MM.1S (cell line): ENCODE data around the gene MAS1.

ENCODE experiments used
- DNase-seq: peaks from one replicate; pipeline ENCODE4 v3.0.0-alpha.2; 2015
- H2AFZ ChIP-seq: fragments of 300-600 bp; sonication (generic); 2 replicates; pipeline ENCODE4 v1.6.0; 2016; ENCODE audit warnings: antibody characterized with exemption, low read length
- H3F3A ChIP-seq: fragments of 300-600 bp; sonication (generic); 2 replicates; pipeline ENCODE4 v1.6.1; 2016; ENCODE audit warnings: mild to moderate bottlenecking, antibody characterized with exemption, low read length, moderate library complexity, mixed read lengths; ENCODE audit not compliant: insufficient read depth
- H3K27ac ChIP-seq: fragments of 300-600 bp; sonication (generic); 2 replicates; pipeline ENCODE4 v1.5.1; 2016; ENCODE audit warnings: mild to moderate bottlenecking, low read length
- H3K27me3 ChIP-seq: fragments of 300-600 bp; sonication (generic); replicated peaks from 2 replicates; pipeline ENCODE4 v1.6.0; 2016; ENCODE audit warnings: low read length; ENCODE audit not compliant: insufficient read depth
- H3K36me3 ChIP-seq: fragments of 300-600 bp; sonication (generic); replicated peaks from 2 replicates; pipeline ENCODE4 v1.6.1; 2016; ENCODE audit warnings: mild to moderate bottlenecking, low read length, mixed read lengths; ENCODE audit not compliant: insufficient read depth
- H3K4me1 ChIP-seq: fragments of 300-600 bp; sonication (generic); 2 replicates; pipeline ENCODE4 v1.6.1; 2016; ENCODE audit warnings: low read length, mixed read lengths
- H3K4me2 ChIP-seq: fragments of 300-600 bp; sonication (generic); 2 replicates; pipeline ENCODE4 v1.6.0; 2016; ENCODE audit warnings: low read depth, low read length
- H3K4me3 ChIP-seq: fragments of 300-600 bp; sonication (generic); 2 replicates; pipeline ENCODE4 v1.5.1; 2016; ENCODE audit warnings: low read length, mixed read lengths
- H3K79me2 ChIP-seq: fragments of 300-600 bp; sonication (generic); 2 replicates; pipeline ENCODE4 v1.6.1; 2016; ENCODE audit warnings: mixed run types, low read length, mixed read lengths
- H3K9ac ChIP-seq: fragments of 300-600 bp; sonication (generic); 2 replicates; pipeline ENCODE4 v1.6.1; 2016; ENCODE audit warnings: low read length, mixed read lengths
- H3K9me2 ChIP-seq: fragments of 300-600 bp; sonication (generic); replicated peaks from 2 replicates; pipeline ENCODE4 v1.6.1; 2016; ENCODE audit warnings: mild to moderate bottlenecking, low read length, mixed read lengths; ENCODE audit not compliant: insufficient read depth
- H3K9me3 ChIP-seq: fragments of 300-600 bp; sonication (generic); replicated peaks from 2 replicates; pipeline ENCODE4 v1.6.1; 2016; ENCODE audit warnings: mild to moderate bottlenecking, low read length, mixed read lengths; ENCODE audit not compliant: insufficient read depth
- H4K20me1 ChIP-seq: fragments of 300-600 bp; sonication (generic); 2 replicates; pipeline ENCODE4 v1.6.1; 2016; ENCODE audit warnings: mild to moderate bottlenecking, low read length, moderate library complexity, mixed read lengths; ENCODE audit not compliant: insufficient read depth
- CTCF ChIP-seq: fragments of 300-600 bp; sonication (generic); IDR thresholded peaks from 2 replicates; pipeline ENCODE4 v1.5.1; 2016; ENCODE audit warnings: antibody characterized with exemption, low read length, mixed read lengths
- EZH2 ChIP-seq: fragments of 300-600 bp; sonication (generic); optimal IDR thresholded peaks from 2 replicates; pipeline ENCODE3; 2017; ENCODE audit warnings: low read depth, mild to moderate bottlenecking, antibody characterized with exemption, low read length, mixed read lengths
- EZH2phosphoT487 ChIP-seq: fragments of 300-600 bp; sonication (generic); IDR thresholded peaks from 2 replicates; pipeline ENCODE4 v1.6.1; 2018; ENCODE audit warnings: antibody characterized with exemption, low read length

The MAS1 gene

GRCh38 chr6:159871906-159872305 lies 18.9 kb upstream of the MAS1 start:
- H3K27ac ChIP-seq: no peak overlapping the region
- H3K4me3 ChIP-seq: no peak overlapping the region
- no peaks in the 10 kb centered on the region for H3F3A ChIP-seq
- H3K9me3 ChIP-seq: no peaks in the 10 kb centered on the region
- TF ChIP-seq CTCF (no peak), EZH2 (no peak)
- no peaks in the 10 kb centered on the region for H3K79me2 ChIP-seq
- no peaks in the 10 kb centered on the region for H3K27me3 ChIP-seq
- H3K9ac ChIP-seq: no peak overlapping the region
- H3K9me2 ChIP-seq: no peaks in the 10 kb centered on the region
- H2AFZ ChIP-seq: no peak overlapping the region
- no peaks in the 10 kb centered on the region for H3K36me3 ChIP-seq
- DNase-seq: no peak
- H4K20me1 ChIP-seq: no peaks in the 10 kb centered on the region
- H3K4me1 ChIP-seq: no peaks in the 10 kb centered on the region
- H3K4me2 ChIP-seq: no peak overlapping the region

GRCh38 chr6:159874435-159874834 lies 16.4 kb upstream of the MAS1 start:
- no peak overlapping the region for H2AFZ ChIP-seq
- no peak overlapping the region for H3K4me2 ChIP-seq
- no peaks in the 10 kb centered on the region for H3K79me2 ChIP-seq
- H3F3A ChIP-seq: no peaks in the 10 kb centered on the region
- H3K4me1 ChIP-seq: no peaks in the 10 kb centered on the region
- no peaks in the 10 kb centered on the region for H3K9me2 ChIP-seq
- no peaks in the 10 kb centered on the region for H4K20me1 ChIP-seq
- no peak overlapping the region for H3K27ac ChIP-seq
- H3K9ac ChIP-seq: no peak overlapping the region
- H3K4me3 ChIP-seq: no peak overlapping the region
- no peaks in the 10 kb centered on the region for H3K9me3 ChIP-seq
- TF ChIP-seq EZH2 (no peak), CTCF (no peak), EZH2phosphoT487 (no peak)
- DNase-seq: no peak
- H3K27me3 ChIP-seq: no peaks in the 10 kb centered on the region
- H3K36me3 ChIP-seq: no peaks in the 10 kb centered on the region

GRCh38 chr6:159875194-159875593 lies 15.6 kb upstream of the MAS1 start:
- TF ChIP-seq EZH2: no peak
- TF ChIP-seq CTCF: no peak
- TF ChIP-seq EZH2phosphoT487: no peak
- H3F3A ChIP-seq: no peaks in the 10 kb centered on the region
- no peak overlapping the region for H3K9ac ChIP-seq
- no peak overlapping the region for H3K4me3 ChIP-seq
- no peaks in the 10 kb centered on the region for H3K79me2 ChIP-seq
- no peaks in the 10 kb centered on the region for H3K4me1 ChIP-seq
- DNase-seq: no peak
- H3K4me2 ChIP-seq: no peak overlapping the region
- no peaks in the 10 kb centered on the region for H3K36me3 ChIP-seq
- no peak overlapping the region for H3K27ac ChIP-seq
- no peaks in the 10 kb centered on the region for H3K9me3 ChIP-seq
- H3K27me3 ChIP-seq: no peaks in the 10 kb centered on the region
- H4K20me1 ChIP-seq: no peaks in the 10 kb centered on the region
- no peak overlapping the region for H2AFZ ChIP-seq
- no peaks in the 10 kb centered on the region for H3K9me2 ChIP-seq

GRCh38 chr6:159876242-159876641 lies 14.5 kb upstream of the MAS1 start:
- no peak for TF ChIP-seq EZH2
- TF ChIP-seq CTCF: no peak
- TF ChIP-seq EZH2phosphoT487: no peak
- no peak overlapping the region for H2AFZ ChIP-seq
- no peak overlapping the region for H3K4me2 ChIP-seq
- H3K27ac ChIP-seq: no peak overlapping the region
- H3K9me3 ChIP-seq: no peaks in the 10 kb centered on the region
- no peaks in the 10 kb centered on the region for H3F3A ChIP-seq
- H3K9ac ChIP-seq: no peak overlapping the region
- no peaks in the 10 kb centered on the region for H3K9me2 ChIP-seq
- no peaks in the 10 kb centered on the region for H4K20me1 ChIP-seq
- no peak overlapping the region for H3K4me3 ChIP-seq
- no peaks in the 10 kb centered on the region for H3K79me2 ChIP-seq
- no peak for DNase-seq
- no peaks in the 10 kb centered on the region for H3K36me3 ChIP-seq
- H3K27me3 ChIP-seq: no peaks in the 10 kb centered on the region
- H3K4me1 ChIP-seq: no peaks in the 10 kb centered on the region
